GM21447 (cell line): ENCODE measurements around the gene SULT1C4.
"Not testable (repeated sequence)": the region's sequence is repeated elsewhere in the genome, so short reads cannot be mapped to it uniquely, and the experiment has no call there.

Experiments
- ATAC-seq: cut with Tn5 transposase; IDR thresholded peaks from one replicate; pipeline ENCODE4 v1.9.1; 2021; ENCODE audit not compliant: unreplicated experiment

The SULT1C4 gene

GRCh38 chr2:108377815-108378630 is at the start of gene SULT1C4:
SULT1C4 (plus strand) TSS chr2:108377954; CDS start chr2:108378338, 384 bp downstream.
- ATAC-seq, result no peak

- ATAC-seq, result no peak
These were observed 48.0 kb upstream of the SULT1C4 start for GRCh38 chr2:108329771-108330170.

- no peak for ATAC-seq
These were observed 46.8 kb upstream of the SULT1C4 start for GRCh38 chr2:108330979-108331378.

- no peak for ATAC-seq
These were observed 31.8 kb upstream of the SULT1C4 start for GRCh38 chr2:108345951-108346350.

- no peak for ATAC-seq
These were observed 30.9 kb upstream of the SULT1C4 start for GRCh38 chr2:108346827-108347226.

GRCh38 chr2:108347786-108348185 is 30.0 kb upstream of the SULT1C4 start:
- no peak for ATAC-seq

- ATAC-seq, result no peak
These were observed 28.8 kb upstream of the SULT1C4 start for GRCh38 chr2:108348816-108349570.

- ATAC-seq, result no peak
These were observed 28.2 kb upstream of the SULT1C4 start for GRCh38 chr2:108349571-108349928.

GRCh38 chr2:108351889-108352288 is 25.9 kb upstream of the SULT1C4 start:
- no peak for ATAC-seq

GRCh38 chr2:108354136-108354535 is 23.6 kb upstream of the SULT1C4 start:
- ATAC-seq, result no peak

- no peak for ATAC-seq
These were observed 21.6 kb upstream of the SULT1C4 start for GRCh38 chr2:108355906-108356734.

GRCh38 chr2:108359336-108359735 is 18.4 kb upstream of the SULT1C4 start:
- ATAC-seq, result not testable (repeated sequence)

- no peak for ATAC-seq
These were observed 16.8 kb upstream of the SULT1C4 start for GRCh38 chr2:108360776-108361468.

GRCh38 chr2:108363024-108363907 is 14.5 kb upstream of the SULT1C4 start:
- ATAC-seq, result no peak

GRCh38 chr2:108363908-108364225 is 13.9 kb upstream of the SULT1C4 start:
- ATAC-seq, result no peak

GRCh38 chr2:108364676-108365297 is 13.0 kb upstream of the SULT1C4 start:
- no peak for ATAC-seq

- ATAC-seq, result no peak
These were observed 12.1 kb upstream of the SULT1C4 start for GRCh38 chr2:108365656-108366055.

GRCh38 chr2:108367014-108367413 is 10.7 kb upstream of the SULT1C4 start:
- ATAC-seq, result no peak

GRCh38 chr2:108367561-108368175 is 10.1 kb upstream of the SULT1C4 start:
- no peak for ATAC-seq
